ENCODE measurements around the gene INSYN2B. TPM values are rescaled to one million over a fixed set of nuclear protein-coding genes. Genes with fewer than 3 reads are reported as not detected.

INSYN2B gene
- total RNA-seq, 1 experiment from 2014 or later, result 1.5 TPM

- Histone ChIP-seq H3K9me2 (replicated peaks; ENCODE audit: low read length) (no peaks in the 10 kb centered on the region), H3K4me3 (ENCODE audit: low read length) (no peak overlapping the region), H3K9ac (ENCODE audit: low read length) (no peak overlapping the region), H3K36me3 (ENCODE audit: low read depth, low read length) (no peaks in the 10 kb centered on the region), H3K27ac (ENCODE audit: low read length) (no peak overlapping the region), H3K4me2 (ENCODE audit: low read length) (no peak overlapping the region), H3F3A (ENCODE audit: low read length, unreplicated experiment) (no peaks in the 10 kb centered on the region), H3K27me3 (ENCODE audit: low read length) (no peaks in the 10 kb centered on the region), H3K79me2 (ENCODE audit: low read length) (no peaks in the 10 kb centered on the region), H3K4me1 (ENCODE audit: insufficient read depth, low read length) (no peaks in the 10 kb centered on the region), H3K9me3 (ENCODE audit: low read length) (no peaks in the 10 kb centered on the region), H4K20me1 (ENCODE audit: low read length) (no peaks in the 10 kb centered on the region), H2AFZ (ENCODE audit: low read length) (no peak overlapping the region)
- no TSS peak for BruUV-seq (replicated peaks)
- CTCF ChIA-PET, result no interaction called here
- POLR2A ChIA-PET (ENCODE audit: unreplicated experiment), result no interaction called here
- TF ChIP-seq EZH2phosphoT487 (IDR thresholded peaks at IDR 0.05; ENCODE audit: borderline replicate concordance, low read length), result no peak
- no peak for TF ChIP-seq CTCF (conservative IDR thresholded peaks at IDR 0.05; ENCODE audit: low read depth, low read length)
- TF ChIP-seq EZH2 (IDR thresholded peaks at IDR 0.05; ENCODE audit: low read length, unreplicated experiment), result no peak
- DNase-seq, result no peak
- intact Hi-C loops (cut with micrococcal nuclease), result no loop called here
- no peak for ATAC-seq
These were observed 17.5 kb upstream of the INSYN2B start for GRCh38 chr5:169997798-169998197.

GRCh38 chr5:169993485-169993790 is 13.1 kb upstream of the INSYN2B start:
- Histone ChIP-seq H3F3A (ENCODE audit: low read length, unreplicated experiment) (no peaks in the 10 kb centered on the region), H2AFZ (ENCODE audit: low read length) (no peak overlapping the region), H3K27me3 (ENCODE audit: low read length) (no peaks in the 10 kb centered on the region), H3K9me2 (replicated peaks; ENCODE audit: low read length) (no peaks in the 10 kb centered on the region), H3K9me3 (ENCODE audit: low read length) (no peaks in the 10 kb centered on the region), H3K4me1 (ENCODE audit: insufficient read depth, low read length) (peaks cover 11% of the 10 kb centered on the region), H3K4me2 (ENCODE audit: low read length) (no peak overlapping the region), H3K9ac (ENCODE audit: low read length) (no peak overlapping the region), H4K20me1 (ENCODE audit: low read length) (no peaks in the 10 kb centered on the region), H3K79me2 (ENCODE audit: low read length) (no peaks in the 10 kb centered on the region), H3K36me3 (ENCODE audit: low read depth, low read length) (no peaks in the 10 kb centered on the region), H3K4me3 (ENCODE audit: low read length) (no peak overlapping the region), H3K27ac (ENCODE audit: low read length) (no peak overlapping the region)
- TF ChIP-seq CTCF (conservative IDR thresholded peaks at IDR 0.05; ENCODE audit: low read depth, low read length), result no peak
- TF ChIP-seq EZH2 (IDR thresholded peaks at IDR 0.05; ENCODE audit: low read length, unreplicated experiment), result no peak
- DNase-seq (no peak), ATAC-seq (no peak)
- intact Hi-C loops (cut with micrococcal nuclease), result no loop called here
- POLR2A ChIA-PET (ENCODE audit: unreplicated experiment), result no interaction called here
- no TSS peak for BruUV-seq (replicated peaks)
- CTCF ChIA-PET, result no interaction called here

GRCh38 chr5:169992789-169993484 is 12.6 kb upstream of the INSYN2B start:
- no peaks in the 10 kb centered on the region for H3K36me3 ChIP-seq (ENCODE audit: low read depth, low read length)
- intact Hi-C loops (cut with micrococcal nuclease), result no loop called here
- DNase-seq (no peak), ATAC-seq (no peak)
- no peaks in the 10 kb centered on the region for H3K79me2 ChIP-seq (ENCODE audit: low read length)
- ChIA-PET CTCF (no interaction called here), POLR2A (ENCODE audit: unreplicated experiment) (interaction anchor here (0.6 kb wide), 1 partner anchor 18 kb away, joined by 5 read pairs; no protein-coding TSS in a partner anchor)
- H3K4me3 ChIP-seq (ENCODE audit: low read length), result no peak overlapping the region
- no peak overlapping the region for H2AFZ ChIP-seq (ENCODE audit: low read length)
- no peak overlapping the region for H3K27ac ChIP-seq (ENCODE audit: low read length)
- TF ChIP-seq EZH2phosphoT487 (IDR thresholded peaks at IDR 0.05; ENCODE audit: borderline replicate concordance, low read length) (no peak), EZH2 (IDR thresholded peaks at IDR 0.05; ENCODE audit: low read length, unreplicated experiment) (no peak), CTCF (conservative IDR thresholded peaks at IDR 0.05; ENCODE audit: low read depth, low read length) (no peak)
- peaks cover 11% of the 10 kb centered on the region for H3K4me1 ChIP-seq (ENCODE audit: insufficient read depth, low read length)
- H3K9ac ChIP-seq (ENCODE audit: low read length), result no peak overlapping the region
- no peak overlapping the region for H3K4me2 ChIP-seq (ENCODE audit: low read length)
- H3F3A ChIP-seq (ENCODE audit: low read length, unreplicated experiment), result no peaks in the 10 kb centered on the region
- H4K20me1 ChIP-seq (ENCODE audit: low read length), result no peaks in the 10 kb centered on the region
- no peaks in the 10 kb centered on the region for H3K9me3 ChIP-seq (ENCODE audit: low read length)
- no peaks in the 10 kb centered on the region for H3K9me2 ChIP-seq (replicated peaks; ENCODE audit: low read length)
- BruUV-seq (replicated peaks), result no TSS peak
- H3K27me3 ChIP-seq (ENCODE audit: low read length), result no peaks in the 10 kb centered on the region
